ENCODE results near the gene TM4SF20.

The TM4SF20 gene

GRCh38 chr2:227324642-227324994 is 54.5 kb downstream of the TM4SF20 start:
- Histone ChIP-seq H3K27me3 (ENCODE audit: insufficient read depth, poor library complexity, severe bottlenecking) (no peaks in the 10 kb centered on the region), H3K4me3 (replicated peaks; ENCODE audit: insufficient read depth, low read length) (peak overlapping the region; percentile 96), H3K27ac (replicated peaks) (peak overlapping the region; percentile 88)
- peak; percentile 20 for TF ChIP-seq REST (IDR thresholded peaks at IDR 0.05; ENCODE audit: insufficient replicate concordance, low read depth)
- 0 out of 2 replicates have a peak, but pooled peaks have one; percentile 17 for TF ChIP-seq GABPA (IDR thresholded peaks at IDR 0.05; ENCODE audit: low read depth)
- TF ChIP-seq SPI1 (IDR thresholded peaks at IDR 0.05; ENCODE audit: borderline replicate concordance, low read depth), result peak; percentile 1; the same call in 1 of the 2 replicates
- no peak for TF ChIP-seq CTCF (IDR thresholded peaks at IDR 0.05; ENCODE audit: insufficient read depth, low read length)
- no peak for TF ChIP-seq POLR2AphosphoS5 (IDR thresholded peaks at IDR 0.05; ENCODE audit: low read depth)
- DNase-seq (ENCODE audit: low read depth in 1 of 2, low spot score in 1 of 2), result peak in 1 of 2 experiments; percentile 4

- no peak overlapping the region for H3K27ac ChIP-seq (replicated peaks)
- DNase-seq (ENCODE audit: low read depth in 1 of 2, low spot score in 1 of 2), result no peak
- H3K4me3 ChIP-seq (replicated peaks; ENCODE audit: insufficient read depth, low read length), result no peak overlapping the region
- H3K27me3 ChIP-seq (ENCODE audit: insufficient read depth, poor library complexity, severe bottlenecking), result no peaks in the 10 kb centered on the region
- TF ChIP-seq CTCF (IDR thresholded peaks at IDR 0.05; ENCODE audit: insufficient read depth, low read length) (no peak), SPI1 (IDR thresholded peaks at IDR 0.05; ENCODE audit: borderline replicate concordance, low read depth) (no peak), REST (IDR thresholded peaks at IDR 0.05; ENCODE audit: insufficient replicate concordance, low read depth) (no peak), GABPA (IDR thresholded peaks at IDR 0.05; ENCODE audit: low read depth) (no peak), POLR2AphosphoS5 (IDR thresholded peaks at IDR 0.05; ENCODE audit: low read depth) (no peak)
These were observed 55.3 kb downstream of the TM4SF20 start for GRCh38 chr2:227323818-227324217.

GRCh38 chr2:227322530-227323205 is 56.4 kb downstream of the TM4SF20 start:
- no peak for TF ChIP-seq POLR2AphosphoS5 (IDR thresholded peaks at IDR 0.05; ENCODE audit: low read depth)
- TF ChIP-seq CTCF (IDR thresholded peaks at IDR 0.05; ENCODE audit: insufficient read depth, low read length), result no peak
- no peak for TF ChIP-seq SPI1 (IDR thresholded peaks at IDR 0.05; ENCODE audit: borderline replicate concordance, low read depth)
- TF ChIP-seq GABPA (IDR thresholded peaks at IDR 0.05; ENCODE audit: low read depth), result no peak
- TF ChIP-seq REST (IDR thresholded peaks at IDR 0.05; ENCODE audit: insufficient replicate concordance, low read depth), result no peak
- Histone ChIP-seq H3K27ac (replicated peaks) (no peak overlapping the region), H3K4me3 (replicated peaks; ENCODE audit: insufficient read depth, low read length) (no peak overlapping the region), H3K27me3 (ENCODE audit: insufficient read depth, poor library complexity, severe bottlenecking) (no peaks in the 10 kb centered on the region)
- DNase-seq (ENCODE audit: low read depth in 1 of 2, low spot score in 1 of 2), result no peak
